ENCODE results near the gene ZNF483. TPM values are rescaled to one million over a fixed set of nuclear protein-coding genes. Genes with fewer than 3 reads are reported as not detected.

The ZNF483 gene
- total and polyA plus RNA-seq, 9 of the 15 experiments (the other 6 are each of a cell fraction or from before 2014, with no cell fraction given), result 0.04 to 1.0 (median 0.38) TPM

GRCh38 chr9:111482694-111483438 lies 42.1 kb upstream of the ZNF483 start (continued):
- TF ChIP-seq CLOCK (CRISPR knock-in tag; IDR thresholded peaks at IDR 0.05; ENCODE audit: borderline replicate concordance), result no peak
- no peak for TF ChIP-seq HBP1 (CRISPR knock-in tag; IDR thresholded peaks at IDR 0.05)
- TF ChIP-seq SIRT6 (IDR thresholded peaks at IDR 0.05; ENCODE audit: low read depth, low read length), result no peak
- no peak for TF ChIP-seq BCOR (IDR thresholded peaks at IDR 0.05)
- no peak for TF ChIP-seq IRF1 (CRISPR knock-in tag; IDR thresholded peaks at IDR 0.05; ENCODE audit: borderline replicate concordance)
- TF ChIP-seq SMAD1 (IDR thresholded peaks at IDR 0.05; ENCODE audit: low read depth, low read length, partially characterized antibody), result no peak
- TF ChIP-seq ADNP (tag; IDR thresholded peaks at IDR 0.05), result no peak
- TF ChIP-seq MYC (IDR thresholded peaks at IDR 0.05; ENCODE audit: low read depth, low read length), result peak; percentile 10; the same call in 1 of the 2 replicates
- TF ChIP-seq MYC (CRISPR knock-in tag; IDR thresholded peaks at IDR 0.05; ENCODE audit: borderline replicate concordance, low read depth), result no peak
- no peak for TF ChIP-seq LARP7 (IDR thresholded peaks at IDR 0.05)
- TF ChIP-seq ZNF764 (CRISPR knock-in tag; IDR thresholded peaks at IDR 0.05; ENCODE audit: low read depth), result no peak
- TF ChIP-seq SMAD2 (IDR thresholded peaks at IDR 0.05; ENCODE audit: low read depth, low read length), result no peak
- peak; percentile 86 for TF ChIP-seq ZNF143 (CRISPR knock-in tag; IDR thresholded peaks at IDR 0.05)
- no peak for TF ChIP-seq PTRF (tag; IDR thresholded peaks at IDR 0.05)
- TF ChIP-seq HNRNPUL1 (IDR thresholded peaks at IDR 0.05; ENCODE audit: low read length), result no peak
- no peak for TF ChIP-seq TAF9B (IDR thresholded peaks at IDR 0.05; ENCODE audit: partially characterized antibody)
- no peak for TF ChIP-seq ATF3 (IDR thresholded peaks at IDR 0.05)
- no peak for TF ChIP-seq ATF3 (CRISPR knock-in tag; conservative IDR thresholded peaks at IDR 0.05)
- TF ChIP-seq CCNT2 (IDR thresholded peaks at IDR 0.05; ENCODE audit: borderline replicate concordance, extremely low read depth, insufficient read length, low read depth, low read length), result no peak
- no peak for TF ChIP-seq HEY1 (CRISPR knock-in tag; IDR thresholded peaks at IDR 0.05; ENCODE audit: borderline replicate concordance)
- TF ChIP-seq ZNF778 (CRISPR knock-in tag; IDR thresholded peaks at IDR 0.05), result no peak
- peak; percentile 44; the same call in 1 of the 2 replicates for TF ChIP-seq CTBP1 (IDR thresholded peaks at IDR 0.05; ENCODE audit: borderline replicate concordance)
- TF ChIP-seq ZNF707 (CRISPR knock-in tag; conservative IDR thresholded peaks at IDR 0.05), result no peak
- no peak for TF ChIP-seq ZNF696 (CRISPR knock-in tag; conservative IDR thresholded peaks at IDR 0.05)

All from K562 (cell line).